NCI-H2107 (cell line): ENCODE measurements around the gene SPTBN1.
"Not testable (repeated sequence)": the region's sequence is repeated elsewhere in the genome, so short reads cannot be mapped to it uniquely, and the experiment has no call there.

Experiments used
- DNase-seq: peaks from one replicate; lab custom pipeline; 2025; lab: John Stamatoyannopoulos, UW

SPTBN1 gene

GRCh38 chr2:54503828-54504227 lies 47.7 kb downstream of the SPTBN1 start:
- no peak for DNase-seq

GRCh38 chr2:54504866-54505265 lies 48.7 kb downstream of the SPTBN1 start:
- DNase-seq = no peak

DNA sequence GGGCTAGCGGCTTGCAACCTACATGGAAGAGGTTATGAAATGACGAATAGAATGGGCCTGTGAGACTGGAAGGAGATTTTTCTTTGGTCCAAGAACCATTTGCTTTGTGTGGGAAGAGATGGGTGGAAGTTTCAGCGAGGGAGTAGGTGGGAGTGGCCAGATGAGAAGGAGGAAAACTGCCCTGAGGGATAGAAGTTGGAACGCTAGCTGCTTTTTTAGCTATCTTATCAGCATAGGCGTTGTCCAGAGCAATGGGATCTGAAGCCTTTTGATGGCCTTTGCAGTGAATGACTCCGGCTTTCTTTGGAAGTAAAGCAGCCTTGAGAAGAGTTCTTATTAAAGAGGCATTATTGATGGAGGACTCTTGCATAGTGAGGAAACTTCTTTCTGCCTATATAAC lies 52.4 kb downstream of the SPTBN1 start:
- DNase-seq = no peak

DNA sequence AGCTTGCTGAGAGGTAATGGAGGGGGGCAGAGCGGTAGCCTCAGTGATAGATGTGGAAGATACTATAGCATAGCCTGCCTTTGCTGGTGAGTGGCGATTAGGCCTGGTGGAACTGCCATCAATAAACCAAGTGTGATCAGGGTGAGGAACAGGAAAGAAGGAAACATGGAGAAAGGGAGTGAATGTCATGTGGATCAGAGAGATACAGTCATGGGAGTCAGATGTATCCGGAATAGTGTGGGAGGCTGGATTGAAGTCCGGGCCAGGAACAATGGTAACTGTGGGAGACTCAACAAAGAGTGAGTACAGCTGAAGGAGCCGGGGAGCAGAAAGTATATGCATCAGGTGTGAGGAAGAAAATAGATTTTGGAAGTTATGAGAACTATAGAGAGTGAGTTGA lies 52.9 kb downstream of the SPTBN1 start:
- not testable (repeated sequence) for DNase-seq

DNA sequence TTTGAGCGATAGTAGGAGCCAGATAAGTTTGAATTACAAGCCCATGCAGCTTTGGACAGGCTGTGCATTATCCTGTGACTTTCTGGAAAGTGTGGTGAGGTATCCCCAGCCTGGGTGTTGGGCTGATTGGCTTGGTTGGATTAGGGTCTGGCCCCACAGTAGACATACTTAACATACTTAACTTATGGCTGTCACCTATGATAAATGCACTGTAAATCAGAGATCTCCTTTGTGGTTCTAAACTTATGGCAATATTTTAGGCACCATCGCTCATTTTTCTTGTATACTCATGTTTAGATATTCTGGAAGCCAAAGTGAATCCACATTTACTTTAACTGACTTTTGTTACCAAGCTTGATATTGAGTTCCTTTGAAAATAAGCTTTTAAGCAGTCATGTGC lies 54.8 kb downstream of the SPTBN1 start:
- DNase-seq = no peak

- DNase-seq = no peak
Observed at GRCh38 chr2:54512183-54512582, 56.1 kb downstream of the SPTBN1 start.

GRCh38 chr2:54512663-54513362 lies 56.7 kb downstream of the SPTBN1 start:
- DNase-seq = peak; percentile 32

DNA sequence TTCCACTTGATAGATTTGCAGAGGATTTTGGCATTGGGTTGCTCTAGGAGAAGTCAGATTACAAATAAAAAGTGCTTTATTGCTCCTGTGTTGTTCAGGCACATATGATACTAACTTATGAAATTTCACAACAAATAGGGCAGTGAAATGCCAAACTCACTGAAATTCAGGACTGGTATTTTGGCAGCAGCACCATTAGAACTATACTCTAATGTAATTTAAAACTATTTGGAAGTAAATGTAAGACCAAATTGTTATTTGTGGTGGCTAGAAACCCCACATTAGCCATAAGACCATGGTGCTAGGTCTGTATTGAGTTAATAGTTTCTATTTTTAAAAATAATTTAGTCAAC lies 57.2 kb downstream of the SPTBN1 start:
- no peak for DNase-seq

- no peak for DNase-seq
Observed at GRCh38 chr2:54514822-54515569, 58.9 kb downstream of the SPTBN1 start.

DNA sequence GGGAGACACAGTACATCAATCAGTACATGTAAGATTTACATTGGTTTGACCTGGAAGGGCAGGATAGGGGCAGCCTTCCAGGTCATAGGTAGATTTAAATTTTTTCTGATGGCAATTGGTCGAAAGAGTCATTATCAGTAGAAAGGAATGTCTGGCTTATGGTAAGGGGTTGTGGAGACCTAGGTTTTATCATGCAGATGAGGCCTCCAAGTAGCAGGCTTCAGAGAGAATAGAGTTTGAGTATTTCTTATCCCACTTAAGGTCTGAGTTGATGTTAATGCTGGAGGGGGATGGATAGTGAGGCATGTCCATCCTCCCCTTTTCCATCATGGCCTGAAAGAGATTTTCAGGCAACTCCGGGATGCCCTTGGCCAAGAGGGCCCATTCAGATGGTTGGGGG lies 60.7 kb downstream of the SPTBN1 start:
- no peak for DNase-seq

- not testable (repeated sequence) for DNase-seq
Observed at GRCh38 chr2:54518016-54518415, 61.9 kb downstream of the SPTBN1 start.

DNA sequence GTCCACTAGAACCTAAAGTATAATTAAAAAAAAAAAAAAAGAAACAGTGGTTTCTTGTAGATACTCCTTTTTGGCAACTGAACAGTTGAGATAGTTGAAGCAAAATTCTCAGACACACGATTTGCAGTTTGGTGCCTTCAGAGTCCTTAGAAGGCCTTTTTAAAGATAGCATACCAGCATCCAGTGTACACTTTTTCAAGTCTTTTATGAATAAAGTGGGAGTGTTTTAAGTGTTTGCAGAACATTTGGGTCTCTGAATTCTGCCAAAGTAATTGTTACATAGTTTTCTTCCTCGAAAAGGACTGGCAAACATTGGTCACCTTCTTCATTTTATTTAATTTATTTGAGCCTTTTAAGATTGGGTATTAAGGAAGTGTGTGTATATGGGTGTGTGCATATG lies 62.3 kb downstream of the SPTBN1 start:
- no peak for DNase-seq

DNA sequence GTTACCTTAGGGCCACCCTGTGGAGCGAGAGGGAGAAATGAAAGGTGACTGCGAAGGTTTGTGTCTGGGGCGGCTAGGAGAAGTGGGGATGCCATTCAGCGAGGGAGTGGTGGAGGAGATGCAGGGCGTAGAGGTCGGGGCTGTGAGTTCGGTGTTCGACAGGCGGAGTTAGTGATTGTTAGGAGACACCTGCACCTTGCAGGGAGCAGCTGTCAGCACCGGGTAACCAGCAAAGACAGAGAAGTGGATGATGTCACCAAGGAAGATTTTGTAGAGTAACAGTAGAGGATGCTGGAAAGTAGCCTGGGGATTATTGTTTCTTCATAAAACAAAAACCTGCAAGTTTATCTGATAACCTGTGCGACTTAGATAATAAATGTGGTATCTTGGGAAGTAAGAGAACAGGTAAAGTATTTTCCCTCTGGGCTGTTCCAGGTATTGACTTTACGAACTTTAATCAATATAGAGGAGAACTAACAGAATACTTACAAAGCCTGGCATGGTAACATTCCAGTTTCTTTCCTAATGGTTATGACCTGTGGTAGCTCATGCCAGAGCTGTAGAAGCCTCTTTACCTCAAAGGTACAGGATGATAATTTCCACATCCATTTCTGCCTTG lies 63.8 kb downstream of the SPTBN1 start:
- DNase-seq = no peak

DNA sequence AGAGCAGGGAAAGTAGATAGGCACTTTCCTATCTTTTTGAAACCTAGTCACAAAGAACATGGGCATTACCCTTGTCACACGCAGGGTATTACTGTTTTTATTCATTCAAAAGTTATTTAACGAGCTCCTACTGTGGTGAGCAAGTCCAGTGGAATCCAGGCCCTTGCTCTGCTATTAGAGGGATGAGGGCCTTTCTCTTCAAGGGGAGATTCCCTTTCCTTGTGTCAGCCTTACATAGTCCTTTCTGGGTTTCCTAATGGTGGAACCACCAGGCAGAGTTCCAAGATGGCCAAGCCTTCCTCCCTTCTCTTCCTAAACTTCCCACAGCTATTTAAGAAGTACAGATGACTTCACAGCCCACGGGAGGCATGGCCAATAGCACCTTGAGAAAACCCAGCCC lies 64.6 kb downstream of the SPTBN1 start:
- DNase-seq = no peak

- peak; percentile 59 for DNase-seq
Observed at GRCh38 chr2:54522624-54523281, 66.6 kb downstream of the SPTBN1 start.

DNA sequence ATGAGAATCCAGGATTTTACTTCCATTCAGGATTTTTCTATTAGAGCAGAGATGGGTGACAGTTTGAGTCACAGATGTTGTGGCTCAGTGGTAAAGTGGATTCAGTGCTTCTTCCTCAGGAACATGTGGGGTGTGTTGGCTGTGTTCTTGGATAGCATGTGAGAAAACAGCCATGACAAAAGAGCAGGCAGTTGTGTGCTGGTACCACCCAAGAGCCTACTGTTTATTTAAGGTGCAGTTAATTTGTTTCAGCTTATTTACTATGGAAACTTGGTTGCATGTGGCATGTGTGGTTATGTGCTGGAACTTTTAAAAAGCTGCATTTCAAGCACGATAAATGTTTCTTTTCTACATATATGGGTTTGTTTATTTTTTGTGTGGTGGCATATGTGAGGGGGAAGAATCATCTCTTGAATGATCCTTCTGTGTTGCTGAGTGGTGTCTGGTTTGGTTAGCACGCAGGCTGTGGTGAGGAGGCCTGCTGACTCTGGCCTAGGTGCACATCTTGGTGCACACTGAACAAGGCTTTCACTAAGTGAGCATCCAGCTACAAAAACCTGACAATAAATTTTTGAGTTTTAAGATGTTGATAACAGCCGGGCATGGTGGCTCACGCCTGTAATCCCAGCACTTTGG lies 67.3 kb downstream of the SPTBN1 start:
- no peak for DNase-seq

GRCh38 chr2:54524226-54524991 lies 68.3 kb downstream of the SPTBN1 start:
- peak; percentile 29 for DNase-seq

GRCh38 chr2:54525321-54525720 lies 69.2 kb downstream of the SPTBN1 start:
- no peak for DNase-seq

DNA sequence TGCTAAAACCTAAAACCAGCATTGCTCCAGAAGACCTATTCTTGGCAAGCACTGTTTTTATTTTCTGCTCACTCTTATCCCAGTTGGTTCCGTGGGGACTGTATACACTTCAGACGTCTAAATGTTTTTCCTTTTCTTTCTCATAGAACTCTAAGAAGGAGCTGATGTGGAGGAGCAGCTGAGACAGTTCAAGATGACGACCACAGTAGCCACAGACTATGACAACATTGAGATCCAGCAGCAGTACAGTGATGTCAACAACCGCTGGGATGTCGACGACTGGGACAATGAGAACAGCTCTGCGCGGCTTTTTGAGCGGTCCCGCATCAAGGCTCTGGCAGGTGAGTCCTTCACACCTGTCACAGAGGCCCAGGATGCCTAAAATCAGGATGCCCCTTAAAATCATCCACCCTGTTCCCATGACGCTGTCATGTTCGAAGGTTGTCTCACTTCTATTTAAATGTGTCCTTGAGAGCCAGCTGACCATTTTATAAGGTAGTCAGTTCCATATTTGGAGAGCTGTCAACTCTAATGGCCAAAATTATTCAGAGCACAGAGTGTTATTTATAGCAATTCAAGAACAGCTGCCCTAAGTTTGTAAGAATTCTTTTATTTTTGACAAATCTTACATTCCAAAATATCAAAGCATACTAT lies 70.2 kb downstream of the SPTBN1 start:
- no peak for DNase-seq

- DNase-seq = no peak
Observed at GRCh38 chr2:54528311-54528955, 72.3 kb downstream of the SPTBN1 start.
